Small intestine (tissue), 7 donors: ENCODE data around the gene PRM3. TPM values are rescaled to one million over a fixed set of nuclear protein-coding genes. Genes with fewer than 3 reads are reported as not detected.
A peak's percentile ranks its signal among the peaks of the same experiment; 100 is the strongest.

Experiments
- DNase-seq, 2 donors: peaks; one replicate each; pipeline versions ENCODE4 v3.0.0 to v3.0.0-alpha.2; 2013
- FAIRE-seq: peaks from 2 replicates; lab custom pipeline; 2012; peaks lifted over from hg19 to GRCh38; lab: Jason Lieb, UNC
- H3K27ac ChIP-seq, 3 donors: one replicate each; pipeline ENCODE4 v1.5.1; 2013; ENCODE audit warnings: low read length in 2 of 3, mild to moderate bottlenecking in 2 of 3, control low read depth in 1 of 3, inconsistent platforms in 1 of 3, low read depth in 1 of 3, moderate library complexity in 1 of 3
- H3K27me3 ChIP-seq, 3 donors: one replicate each; pipeline ENCODE4 v1.6.1; 2013; ENCODE audit warnings: low read length in 3 of 3, inconsistent platforms in 1 of 3; ENCODE audit not compliant: control insufficient read depth in 3 of 3, insufficient read depth in 3 of 3
- H3K36me3 ChIP-seq, 3 donors: one replicate each; pipeline ENCODE4 v1.6.1; 2013; ENCODE audit warnings: low read length in 3 of 3, inconsistent platforms in 1 of 3, low read depth in 1 of 3, mild to moderate bottlenecking in 1 of 3, moderate library complexity in 1 of 3; ENCODE audit not compliant: control insufficient read depth in 3 of 3, insufficient read depth in 2 of 3
- H3K4me1 ChIP-seq, 3 donors: one replicate each; pipeline ENCODE4 v1.6.1; 2013; ENCODE audit warnings: low read length in 2 of 3, inconsistent platforms in 1 of 3, low read depth in 1 of 3, mild to moderate bottlenecking in 1 of 3, moderate library complexity in 1 of 3; ENCODE audit not compliant: control insufficient read depth in 3 of 3, insufficient read depth in 2 of 3
- H3K4me3 ChIP-seq, 3 donors: one replicate each; pipeline ENCODE4 v1.5.1; 2013; ENCODE audit warnings: low read length in 3 of 3, control low read depth in 1 of 3, inconsistent platforms in 1 of 3, low read depth in 1 of 3, mild to moderate bottlenecking in 1 of 3, moderate library complexity in 1 of 3
- H3K9me3 ChIP-seq, 2 donors: one replicate each; pipeline ENCODE4 v1.6.1; 2013; ENCODE audit warnings: low read depth in 1 of 2, low read length in 1 of 2; ENCODE audit not compliant: control insufficient read depth in 2 of 2, insufficient read depth in 1 of 2
- WGBS, 3 donors: extraction: QIAGEN DNeasy Blood & Tissue Kit; methylation state at CpG; one replicate each; pipeline ENCODE4 v1.1.7; 2013; 5-methylcytosine and 5-hydroxymethylcytosine counted together
- polyA plus RNA-seq, 4 donors: library from polyadenylated mRNA; stranded (reverse) in 3 of 4; unstranded in 1 of 4; fragments of 200-250 nt in 3 of 4; fragments of 120-200 nt in 1 of 4; gene quantifications; one replicate each; pipeline versions ENCODE4 v1.2.1 to v1.2.3, GENCODE V29; 2013
- donor health status: healthy with polysubstance abuse.
- donor health status: control.
- donor health status: control.
- donor health status: Bipolar disorder and iron deficiency.
- donor health status: healthy.

PRM3 gene
- polyA plus RNA-seq, 4 donors, result not detected

GRCh38 chr16:11249233-11250061 is 24.0 kb downstream of the PRM3 start:
- Histone ChIP-seq H3K36me3 (peaks cover 0 to 7% (median under 1%) of the 10 kb centered on the region in 3 donors), H3K4me1 (no peaks in the 10 kb centered on the region), H3K9me3 (no peaks in the 10 kb centered on the region), H3K27me3 (peaks cover 0 to 8% (median 0%) of the 10 kb centered on the region in 3 donors), H3K27ac (no peak overlapping the region), H3K4me3 (no peak overlapping the region)
- 92 to 94% (median 93%) methylated on average over 60 to 63 of the region's 63 CpGs for WGBS, 3 donors
- FAIRE-seq, result no peak
- DNase-seq, result no peak

GRCh38 chr16:11248133-11248532 is 25.3 kb downstream of the PRM3 start:
- 82 to 93% (median 89%) methylated on average over 8 of the region's 8 CpGs for WGBS, 3 donors
- FAIRE-seq, result no peak
- Histone ChIP-seq H3K27me3 (peaks cover 0 to 2% (median 0%) of the 10 kb centered on the region in 3 donors), H3K27ac (no peak overlapping the region), H3K4me3 (no peak overlapping the region), H3K36me3 (peaks cover 0 to 5% (median 0%) of the 10 kb centered on the region in 3 donors), H3K9me3 (no peaks in the 10 kb centered on the region), H3K4me1 (no peaks in the 10 kb centered on the region)
- DNase-seq, result no peak

- no peak for FAIRE-seq
- Histone ChIP-seq H3K27ac (no peak overlapping the region), H3K27me3 (peaks cover 0 to 2% (median 0%) of the 10 kb centered on the region in 3 donors), H3K4me1 (no peaks in the 10 kb centered on the region), H3K36me3 (no peaks in the 10 kb centered on the region), H3K9me3 (no peaks in the 10 kb centered on the region), H3K4me3 (no peak overlapping the region)
- DNase-seq, result no peak
These were observed 27.4 kb downstream of the PRM3 start for GRCh38 chr16:11245988-11246387.

GRCh38 chr16:11245222-11245737 is 28.1 kb downstream of the PRM3 start:
- FAIRE-seq (no peak), DNase-seq (no peak)
- 67 to 84% (median 69%) methylated on average over 5 of the region's 5 CpGs for WGBS, 3 donors
- no peak overlapping the region for H3K4me3 ChIP-seq
- H3K27me3 ChIP-seq, result peaks cover 0 to 2% (median 0%) of the 10 kb centered on the region in 3 donors
- H3K36me3 ChIP-seq, result no peaks in the 10 kb centered on the region
- H3K27ac ChIP-seq, result no peak overlapping the region
- H3K4me1 ChIP-seq, result no peaks in the 10 kb centered on the region
- no peaks in the 10 kb centered on the region for H3K9me3 ChIP-seq

GRCh38 chr16:11242658-11243057 is 30.8 kb downstream of the PRM3 start:
- H3K27me3 ChIP-seq, result peaks cover 0 to 2% (median 0%) of the 10 kb centered on the region in 3 donors
- no peaks in the 10 kb centered on the region for H3K36me3 ChIP-seq
- no peak for FAIRE-seq
- no peaks in the 10 kb centered on the region for H3K9me3 ChIP-seq
- H3K27ac ChIP-seq, result no peak overlapping the region
- no peak overlapping the region for H3K4me3 ChIP-seq
- WGBS, 3 donors, result 62 to 88% (median 74%) methylated on average over 12 of the region's 12 CpGs
- no peaks in the 10 kb centered on the region for H3K4me1 ChIP-seq
- DNase-seq, result no peak

GRCh38 chr16:11241480-11242204 is 31.8 kb downstream of the PRM3 start:
- peaks cover 0 to 2% (median 0%) of the 10 kb centered on the region in 3 donors for H3K27me3 ChIP-seq
- no peak overlapping the region for H3K4me3 ChIP-seq
- no peak overlapping the region for H3K27ac ChIP-seq
- no peaks in the 10 kb centered on the region for H3K9me3 ChIP-seq
- DNase-seq (no peak), FAIRE-seq (no peak)
- H3K36me3 ChIP-seq, result no peaks in the 10 kb centered on the region
- 94 to 96% (median 95%) methylated on average over 5 of the region's 5 CpGs for WGBS, 3 donors
- H3K4me1 ChIP-seq, result no peaks in the 10 kb centered on the region

- DNase-seq (peak in 1 of 2 donors; percentile 59), FAIRE-seq (no peak)
- Histone ChIP-seq H3K36me3 (no peaks in the 10 kb centered on the region), H3K27ac (no peak overlapping the region), H3K9me3 (no peaks in the 10 kb centered on the region), H3K4me3 (no peak overlapping the region), H3K4me1 (peaks cover 0 to 1% (median 0%) of the 10 kb centered on the region in 3 donors), H3K27me3 (peaks cover 0 to 2% (median 0%) of the 10 kb centered on the region in 3 donors)
- WGBS, 3 donors, result 44 to 58% (median 55%) methylated on average over 10 of the region's 10 CpGs
These were observed 32.6 kb downstream of the PRM3 start for GRCh38 chr16:11240636-11241473.
